Lower leg skin (tissue), 3 donors: ENCODE results near the gene CYB561D2.

Experiments
- POLR2A ChIP-seq, 2 donors: fragments of 450-650 bp; IDR thresholded peaks; one replicate each; pipeline ENCODE4 v1.6.1; 2016 to 2017; ENCODE audit warnings: antibody characterized with exemption in 2 of 2, mild to moderate bottlenecking in 1 of 2, moderate library complexity in 1 of 2
- TF ChIP-seq, protein P1 (sequence below), 3 donors: fragments of 450-650 bp; IDR thresholded peaks; one replicate each; pipeline ENCODE4 v1.5.1; 2016; ENCODE audit warnings: antibody characterized with exemption in 3 of 3, mild to moderate bottlenecking in 3 of 3, moderate library complexity in 2 of 3

DNA sequence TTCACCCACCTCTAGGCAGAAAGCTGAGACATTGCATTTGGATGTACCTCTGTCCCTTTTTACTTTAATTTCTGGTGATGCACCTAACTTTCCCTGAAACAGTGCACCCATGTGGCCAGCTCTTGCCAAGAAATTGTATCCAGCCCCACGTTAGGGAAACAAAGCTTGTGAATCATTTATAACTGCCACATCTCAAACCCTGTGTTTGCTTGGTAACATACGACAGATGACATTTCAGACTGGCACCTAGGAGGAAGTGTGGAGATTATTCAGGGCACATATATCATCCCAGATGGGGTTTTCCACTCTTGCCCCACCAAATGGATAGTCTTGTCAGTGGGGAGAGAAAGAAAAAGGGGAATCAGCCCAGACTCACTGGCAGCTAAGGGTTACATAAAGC lies 2.1 kb downstream of the CYB561D2 start:
- TF ChIP-seq, protein P1, sequence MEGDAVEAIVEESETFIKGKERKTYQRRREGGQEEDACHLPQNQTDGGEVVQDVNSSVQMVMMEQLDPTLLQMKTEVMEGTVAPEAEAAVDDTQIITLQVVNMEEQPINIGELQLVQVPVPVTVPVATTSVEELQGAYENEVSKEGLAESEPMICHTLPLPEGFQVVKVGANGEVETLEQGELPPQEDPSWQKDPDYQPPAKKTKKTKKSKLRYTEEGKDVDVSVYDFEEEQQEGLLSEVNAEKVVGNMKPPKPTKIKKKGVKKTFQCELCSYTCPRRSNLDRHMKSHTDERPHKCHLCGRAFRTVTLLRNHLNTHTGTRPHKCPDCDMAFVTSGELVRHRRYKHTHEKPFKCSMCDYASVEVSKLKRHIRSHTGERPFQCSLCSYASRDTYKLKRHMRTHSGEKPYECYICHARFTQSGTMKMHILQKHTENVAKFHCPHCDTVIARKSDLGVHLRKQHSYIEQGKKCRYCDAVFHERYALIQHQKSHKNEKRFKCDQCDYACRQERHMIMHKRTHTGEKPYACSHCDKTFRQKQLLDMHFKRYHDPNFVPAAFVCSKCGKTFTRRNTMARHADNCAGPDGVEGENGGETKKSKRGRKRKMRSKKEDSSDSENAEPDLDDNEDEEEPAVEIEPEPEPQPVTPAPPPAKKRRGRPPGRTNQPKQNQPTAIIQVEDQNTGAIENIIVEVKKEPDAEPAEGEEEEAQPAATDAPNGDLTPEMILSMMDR (IDR thresholded peaks at IDR 0.05): no peak
- no peak for TF ChIP-seq POLR2A (IDR thresholded peaks at IDR 0.05)
